ENCODE results near the gene ANKRD18A. TPM values are rescaled to one million over a fixed set of nuclear protein-coding genes. Genes with fewer than 3 reads are reported as not detected.
"Not testable (repeated sequence)": the region's sequence is repeated elsewhere in the genome, so short reads cannot be mapped to it uniquely, and the experiment has no call there.

ANKRD18A gene
- total and polyA plus RNA-seq, 2 donors (not counting 1 experiment from before 2014, with no cell fraction given), result not detected

DNA sequence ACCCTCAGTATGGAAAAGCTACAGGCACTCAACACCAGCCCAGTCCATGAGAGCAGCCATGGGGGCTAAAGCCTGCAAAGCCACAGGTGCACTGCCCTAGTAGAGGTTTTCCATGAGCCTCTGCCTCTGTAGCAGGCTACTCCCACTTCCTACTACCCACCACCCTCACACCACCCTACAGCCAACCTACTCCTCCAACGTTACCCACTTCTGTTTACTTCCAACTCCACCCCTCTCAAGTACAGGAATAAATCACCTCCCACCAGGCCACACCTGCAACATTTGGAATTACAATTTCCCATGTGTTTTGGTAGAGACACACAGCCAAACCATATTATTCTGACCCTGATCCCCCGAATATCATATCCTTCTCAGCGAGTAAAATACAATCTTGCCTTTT lies 61.2 kb downstream of the ANKRD18A start:
- H3K27ac ChIP-seq (ENCODE audit: low read length in 2 of 2); H3K4me3 ChIP-seq (ENCODE audit: control extremely low read depth in 1 of 5, extremely low read depth in 1 of 5, insufficient read depth in 1 of 5, low read depth in 2 of 5, low read length in 4 of 5); H3K9ac ChIP-seq (ENCODE audit: low read length); H3K79me2 ChIP-seq (ENCODE audit: control insufficient read depth, insufficient read depth, low read length); POLR2A ChIA-PET; H3K36me3 ChIP-seq (replicated peaks in 1 of 2; ENCODE audit: control extremely low read depth in 1 of 2, control insufficient read depth in 1 of 2, extremely low read depth in 1 of 2, insufficient read depth in 2 of 2, low read length in 1 of 2); H3K4me1 Mint-ChIP-seq; H3K27me3 ChIP-seq (replicated peaks in 1 of 4; ENCODE audit: control extremely low read depth in 1 of 4, control insufficient read depth in 3 of 4, insufficient read depth in 4 of 4, low read length in 3 of 4); H3K27ac Mint-ChIP-seq; CTCF ChIA-PET; H3K4me1 ChIP-seq (ENCODE audit: control insufficient read depth in 2 of 2, insufficient read depth in 2 of 2, low read length in 2 of 2); H3K4me2 ChIP-seq (replicated peaks; ENCODE audit: low read depth, low read length, poor library complexity, severe bottlenecking); DNase-seq; H4K20me1 ChIP-seq (ENCODE audit: control insufficient read depth, insufficient read depth, low read length, poor library complexity, severe bottlenecking); H3K9me3 Mint-ChIP-seq (ENCODE audit: insufficient read depth); intact Hi-C loops (cut with micrococcal nuclease); ATAC-seq (ENCODE audit: low read depth); H3K4me3 Mint-ChIP-seq; H3K27me3 Mint-ChIP-seq; H2AFZ ChIP-seq (ENCODE audit: insufficient read depth, low read depth, low read length, poor library complexity, severe bottlenecking); H3K9me3 ChIP-seq (ENCODE audit: control extremely low read depth in 1 of 3, control insufficient read depth in 2 of 3, insufficient read depth in 1 of 3, low read length in 2 of 3): not testable (repeated sequence)
- WGBS (ENCODE audit: insufficient coverage), result 90% methylated on average over 1 of the region's 3 CpGs

GRCh38 chr9:38557746-38558145 lies 62.6 kb downstream of the ANKRD18A start:
- H3K27me3 Mint-ChIP-seq; CTCF ChIA-PET; H3K36me3 ChIP-seq (replicated peaks in 1 of 2; ENCODE audit: control extremely low read depth in 1 of 2, control insufficient read depth in 1 of 2, extremely low read depth in 1 of 2, insufficient read depth in 2 of 2, low read length in 1 of 2); H2AFZ ChIP-seq (ENCODE audit: insufficient read depth, low read depth, low read length, poor library complexity, severe bottlenecking); H3K27me3 ChIP-seq (replicated peaks in 1 of 4; ENCODE audit: control extremely low read depth in 1 of 4, control insufficient read depth in 3 of 4, insufficient read depth in 4 of 4, low read length in 3 of 4); ATAC-seq (ENCODE audit: low read depth); H3K79me2 ChIP-seq (ENCODE audit: control insufficient read depth, insufficient read depth, low read length); H3K4me1 Mint-ChIP-seq; H3K4me1 ChIP-seq (ENCODE audit: control insufficient read depth in 2 of 2, insufficient read depth in 2 of 2, low read length in 2 of 2); H3K9me3 Mint-ChIP-seq (ENCODE audit: insufficient read depth); H3K9me3 ChIP-seq (ENCODE audit: control extremely low read depth in 1 of 3, control insufficient read depth in 2 of 3, insufficient read depth in 1 of 3, low read length in 2 of 3); intact Hi-C loops (cut with micrococcal nuclease); H4K20me1 ChIP-seq (ENCODE audit: control insufficient read depth, insufficient read depth, low read length, poor library complexity, severe bottlenecking); H3K4me2 ChIP-seq (replicated peaks; ENCODE audit: low read depth, low read length, poor library complexity, severe bottlenecking); H3K27ac ChIP-seq (ENCODE audit: low read length in 2 of 2); H3K9ac ChIP-seq (ENCODE audit: low read length); H3K4me3 Mint-ChIP-seq; POLR2A ChIA-PET; H3K4me3 ChIP-seq (ENCODE audit: control extremely low read depth in 1 of 5, extremely low read depth in 1 of 5, insufficient read depth in 1 of 5, low read depth in 2 of 5, low read length in 4 of 5); DNase-seq; H3K27ac Mint-ChIP-seq: not testable (repeated sequence)
- WGBS (ENCODE audit: insufficient coverage), result 75% methylated on average over 1 of the region's 1 CpG

DNA sequence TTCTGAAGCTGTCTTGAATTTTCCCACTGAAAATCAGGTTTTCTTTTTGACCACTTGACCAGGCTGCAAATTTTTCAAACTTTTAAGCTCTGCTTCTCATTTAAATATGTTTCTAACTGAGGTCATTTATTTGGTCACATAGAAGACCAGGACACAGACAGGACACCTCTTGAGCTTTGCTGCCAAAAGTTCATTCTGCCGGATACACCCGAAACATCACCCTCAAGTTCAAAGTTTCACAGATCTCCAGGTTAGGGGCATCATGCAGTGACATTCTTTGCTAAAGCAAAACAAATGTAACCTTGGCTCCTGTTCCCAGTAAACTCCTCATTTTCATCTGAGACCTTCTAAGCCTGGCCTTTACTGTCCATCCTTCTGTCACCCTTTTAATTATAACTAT lies 65.4 kb downstream of the ANKRD18A start:
- H3K4me2 ChIP-seq (replicated peaks; ENCODE audit: low read depth, low read length, poor library complexity, severe bottlenecking); H3K4me3 ChIP-seq (ENCODE audit: control extremely low read depth in 1 of 5, extremely low read depth in 1 of 5, insufficient read depth in 1 of 5, low read depth in 2 of 5, low read length in 4 of 5); H3K79me2 ChIP-seq (ENCODE audit: control insufficient read depth, insufficient read depth, low read length); H3K36me3 ChIP-seq (replicated peaks in 1 of 2; ENCODE audit: control extremely low read depth in 1 of 2, control insufficient read depth in 1 of 2, extremely low read depth in 1 of 2, insufficient read depth in 2 of 2, low read length in 1 of 2); CTCF ChIA-PET; H3K4me3 Mint-ChIP-seq; H2AFZ ChIP-seq (ENCODE audit: insufficient read depth, low read depth, low read length, poor library complexity, severe bottlenecking); H3K27me3 ChIP-seq (replicated peaks in 1 of 4; ENCODE audit: control extremely low read depth in 1 of 4, control insufficient read depth in 3 of 4, insufficient read depth in 4 of 4, low read length in 3 of 4); H3K27ac ChIP-seq (ENCODE audit: low read length in 2 of 2); H3K9me3 Mint-ChIP-seq (ENCODE audit: insufficient read depth); DNase-seq; intact Hi-C loops (cut with micrococcal nuclease); H3K4me1 Mint-ChIP-seq; ATAC-seq (ENCODE audit: low read depth); H3K27ac Mint-ChIP-seq; H3K9ac ChIP-seq (ENCODE audit: low read length); H3K9me3 ChIP-seq (ENCODE audit: control extremely low read depth in 1 of 3, control insufficient read depth in 2 of 3, insufficient read depth in 1 of 3, low read length in 2 of 3); POLR2A ChIA-PET; H4K20me1 ChIP-seq (ENCODE audit: control insufficient read depth, insufficient read depth, low read length, poor library complexity, severe bottlenecking); H3K4me1 ChIP-seq (ENCODE audit: control insufficient read depth in 2 of 2, insufficient read depth in 2 of 2, low read length in 2 of 2): not testable (repeated sequence)
- peaks cover 12% of the 10 kb centered on the region for H3K27me3 Mint-ChIP-seq
- no CpG with 5 or more reads among the region's 2 CpGs for WGBS (ENCODE audit: insufficient coverage)

GRCh38 chr9:38553019-38553418 lies 67.4 kb downstream of the ANKRD18A start:
- H4K20me1 ChIP-seq (ENCODE audit: control insufficient read depth, insufficient read depth, low read length, poor library complexity, severe bottlenecking); H3K4me3 Mint-ChIP-seq; H3K9ac ChIP-seq (ENCODE audit: low read length); H3K4me3 ChIP-seq (ENCODE audit: control extremely low read depth in 1 of 5, extremely low read depth in 1 of 5, insufficient read depth in 1 of 5, low read depth in 2 of 5, low read length in 4 of 5); H3K27ac Mint-ChIP-seq; H3K27me3 Mint-ChIP-seq; DNase-seq; intact Hi-C loops (cut with micrococcal nuclease); H3K4me1 ChIP-seq (ENCODE audit: control insufficient read depth in 2 of 2, insufficient read depth in 2 of 2, low read length in 2 of 2); H3K27me3 ChIP-seq (replicated peaks in 1 of 4; ENCODE audit: control extremely low read depth in 1 of 4, control insufficient read depth in 3 of 4, insufficient read depth in 4 of 4, low read length in 3 of 4); CTCF ChIA-PET; H3K36me3 ChIP-seq (replicated peaks in 1 of 2; ENCODE audit: control extremely low read depth in 1 of 2, control insufficient read depth in 1 of 2, extremely low read depth in 1 of 2, insufficient read depth in 2 of 2, low read length in 1 of 2); H3K4me1 Mint-ChIP-seq; POLR2A ChIA-PET; H3K79me2 ChIP-seq (ENCODE audit: control insufficient read depth, insufficient read depth, low read length); H2AFZ ChIP-seq (ENCODE audit: insufficient read depth, low read depth, low read length, poor library complexity, severe bottlenecking); H3K4me2 ChIP-seq (replicated peaks; ENCODE audit: low read depth, low read length, poor library complexity, severe bottlenecking); H3K9me3 Mint-ChIP-seq (ENCODE audit: insufficient read depth); ATAC-seq (ENCODE audit: low read depth); H3K9me3 ChIP-seq (ENCODE audit: control extremely low read depth in 1 of 3, control insufficient read depth in 2 of 3, insufficient read depth in 1 of 3, low read length in 2 of 3); H3K27ac ChIP-seq (ENCODE audit: low read length in 2 of 2): not testable (repeated sequence)
- WGBS (ENCODE audit: insufficient coverage), result 100% methylated on average over 2 of the region's 4 CpGs
